A549 (cell line): ENCODE measurements around the gene FAM131C. TPM values are rescaled to one million over a fixed set of nuclear protein-coding genes. Genes with fewer than 3 reads are reported as not detected.
A peak's percentile ranks its signal among the peaks of the same experiment; 100 is the strongest.

Experiments used
- ATAC-seq, 2 experiments: fragments of 200-7000 bp in 1 of 2; fragments of >200 bp in 1 of 2; cut with Nextera tagmentation in 1 of 2; cut with Tn5 transposase in 1 of 2; 3 replicates each; pipeline versions ENCODE4 v1.8.0 to v1.9.1; 2018 to 2020; ENCODE audit warnings: mild to moderate bottlenecking in 1 of 2, moderate library complexity in 1 of 2
- CTCF ChIA-PET: fragments of 300-600 bp; sonication (Branson Sonifier 250); formaldehyde crosslinking; extraction: SDS; loops from one replicate; lab custom pipeline; 2021; ENCODE audit warnings: antibody characterized with exemption, inconsistent platforms; lab: Yijun Ruan, JAX
- POLR2A ChIA-PET: fragments of 350-600 bp; formaldehyde crosslinking; extraction: SDS; loops from one replicate; lab custom pipeline; 2021; ENCODE audit warnings: antibody characterized with exemption, inconsistent platforms; lab: Yijun Ruan, JAX
- DNase-seq, 2 experiments: peaks; one replicate each; pipeline versions ENCODE4 v3.0.0 to v3.0.0-alpha.2; 2011 to 2016; ENCODE audit warnings: low read depth in 1 of 2, low spot score in 1 of 2
- FAIRE-seq: peaks from 2 replicates; lab custom pipeline; 2011; peaks lifted over from hg19 to GRCh38; lab: Jason Lieb, UNC
- H3K27ac ChIP-seq, 2 experiments: fragments of >200 bp; sonication (Bioruptor Twin); formaldehyde crosslinking; 3 replicates each; pipeline ENCODE4 v1.5.1; 2016 to 2017
- H3K4me1 ChIP-seq: fragments of >200 bp; sonication (Bioruptor Twin); formaldehyde crosslinking; 3 replicates; pipeline ENCODE4 v1.6.1; 2016
- H3K4me2 ChIP-seq: fragments of >200 bp; sonication (Bioruptor Twin); formaldehyde crosslinking; 3 replicates; pipeline ENCODE4 v1.6.1; 2016
- H3K4me3 ChIP-seq: fragments of >200 bp; sonication (Bioruptor Twin); formaldehyde crosslinking; 3 replicates; pipeline ENCODE4 v1.5.1; 2016
- H3K9me3 ChIP-seq: fragments of >200 bp; sonication (Bioruptor Twin); formaldehyde crosslinking; 3 replicates; pipeline ENCODE4 v1.6.1; 2016
- ATOH8 ChIP-seq: fragments of 250-450 bp; sonication (Bioruptor Pico); IDR thresholded peaks from 2 replicates; pipeline ENCODE4 v1.5.0; 2020; ENCODE audit warnings: low read depth, mild to moderate bottlenecking, moderate library complexity
- CBX2 ChIP-seq: fragments of 200-600 bp; sonication (generic); IDR thresholded peaks from 2 replicates; pipeline ENCODE4 v1.6.1; 2016; ENCODE audit warnings: low read depth, mild to moderate bottlenecking, borderline replicate concordance
- CEBPB ChIP-seq, 2 experiments: fragments of >200 bp in 1 of 2; sonication (Bioruptor Twin) in 1 of 2; formaldehyde crosslinking in 1 of 2; IDR thresholded peaks; 2 replicates each; pipeline ENCODE4 v1.6.1; 2012 to 2016
- CHD2 ChIP-seq: fragments of 150-350 bp; IDR thresholded peaks from 2 replicates; pipeline ENCODE4 v1.6.1; 2014; ENCODE audit warnings: low read length; ENCODE audit not compliant: partially characterized antibody
- CHD4 ChIP-seq: fragments of 200-600 bp; sonication (generic); IDR thresholded peaks from 2 replicates; pipeline ENCODE4 v1.6.1; 2016; ENCODE audit warnings: antibody characterized with exemption, mild to moderate bottlenecking, borderline replicate concordance
- EHF ChIP-seq: fragments of 250-450 bp; sonication (Bioruptor Pico); IDR thresholded peaks from 2 replicates; pipeline ENCODE4 v1.5.0; 2020; ENCODE audit warnings: mild to moderate bottlenecking
- EHMT2 ChIP-seq: fragments of 200-600 bp; sonication (generic); IDR thresholded peaks from 2 replicates; pipeline ENCODE4 v1.6.1; 2016; ENCODE audit warnings: antibody characterized with exemption, low read depth, mild to moderate bottlenecking, moderate library complexity
- EP300 ChIP-seq, 2 experiments: fragments of >200 bp; sonication (Bioruptor Twin); formaldehyde crosslinking; IDR thresholded peaks; 2 replicates in 1 of 2; 3 replicates in 1 of 2; pipeline ENCODE4 v1.6.1; 2016 to 2017
- FOSL2 ChIP-seq, 2 experiments: fragments of 450-650 bp in 1 of 2; fragments of >200 bp in 1 of 2; sonication (Bioruptor Twin) in 1 of 2; formaldehyde crosslinking; IDR thresholded peaks; 2 replicates each; pipeline versions ENCODE4 v1.5.0 to v1.6.1; 2016 to 2020; ENCODE audit warnings: mild to moderate bottlenecking in 1 of 2, moderate library complexity in 1 of 2
- HDAC2 ChIP-seq: fragments of 200-600 bp; sonication (generic); IDR thresholded peaks from 2 replicates; pipeline ENCODE4 v1.6.1; 2016
- HOXB5 ChIP-seq: fragments of 250-450 bp; sonication (Bioruptor Pico); IDR thresholded peaks from 2 replicates; pipeline ENCODE4 v1.5.0; 2020; ENCODE audit warnings: mild to moderate bottlenecking, moderate library complexity
- JUN ChIP-seq, 2 experiments: fragments of >200 bp; sonication (Bioruptor Twin); formaldehyde crosslinking; IDR thresholded peaks; 2 replicates in 1 of 2; 3 replicates in 1 of 2; pipeline ENCODE4 v1.6.1; 2016 to 2017
- JUNB ChIP-seq: fragments of >200 bp; sonication (Bioruptor Twin); formaldehyde crosslinking; IDR thresholded peaks from 2 replicates; pipeline ENCODE4 v1.6.1; 2016
- KDM1A ChIP-seq: fragments of 200-600 bp; sonication (generic); IDR thresholded peaks from 2 replicates; pipeline ENCODE4 v1.6.1; 2016; ENCODE audit warnings: low read depth, mild to moderate bottlenecking
- MAFK ChIP-seq: fragments of 450-650 bp; IDR thresholded peaks from 2 replicates; pipeline ENCODE4 v1.6.1; 2014; ENCODE audit not compliant: partially characterized antibody
- MAX ChIP-seq: IDR thresholded peaks from 2 replicates; pipeline ENCODE4 v1.6.1; 2012
- MAZ ChIP-seq: fragments of 150-350 bp; IDR thresholded peaks from 2 replicates; pipeline ENCODE4 v1.6.1; 2014; ENCODE audit warnings: antibody characterized with exemption, low read depth, low read length, borderline replicate concordance
- NPAS2 ChIP-seq: fragments of 250-450 bp; sonication (Bioruptor Pico); IDR thresholded peaks from 2 replicates; pipeline ENCODE4 v1.8.0; 2022; ENCODE audit warnings: mild to moderate bottlenecking, moderate library complexity, borderline replicate concordance
- NR3C1 ChIP-seq: fragments of >200 bp; sonication (Bioruptor Twin); formaldehyde crosslinking; IDR thresholded peaks from 3 replicates; pipeline ENCODE4 v1.6.1; 2017
- PHF8 ChIP-seq: fragments of 200-600 bp; sonication (generic); IDR thresholded peaks from 2 replicates; pipeline ENCODE4 v1.6.1; 2016; ENCODE audit warnings: low read depth, mild to moderate bottlenecking, antibody characterized with exemption, moderate library complexity, borderline replicate concordance
- POLR2A ChIP-seq: IDR thresholded peaks from 2 replicates; pipeline ENCODE4 v1.6.1; 2012; ENCODE audit warnings: mild to moderate bottlenecking, low read length
- RAD21 ChIP-seq, 2 experiments: fragments of >200 bp in 1 of 2; sonication (Bioruptor Twin) in 1 of 2; formaldehyde crosslinking in 1 of 2; IDR thresholded peaks in 1 of 2; conservative IDR thresholded peaks in 1 of 2; 2 replicates in 1 of 2; 3 replicates in 1 of 2; pipeline ENCODE4 v1.6.1; 2012 to 2018; ENCODE audit warnings: inconsistent platforms in 1 of 2
- RCOR1 ChIP-seq: fragments of 150-350 bp; IDR thresholded peaks from 2 replicates; pipeline ENCODE4 v1.6.1; 2014; ENCODE audit warnings: antibody characterized with exemption, low read length, low read depth
- RNF2 ChIP-seq: fragments of 200-600 bp; sonication (generic); IDR thresholded peaks from 2 replicates; pipeline ENCODE4 v1.6.1; 2016; ENCODE audit warnings: low read depth, mild to moderate bottlenecking, antibody characterized with exemption, moderate library complexity, borderline replicate concordance
- SMC3 ChIP-seq: fragments of >200 bp; sonication (Bioruptor Twin); formaldehyde crosslinking; IDR thresholded peaks from 3 replicates; pipeline ENCODE4 v1.6.1; 2018; ENCODE audit warnings: inconsistent platforms
- TP53 ChIP-seq: fragments of 250-450 bp; sonication (Bioruptor Pico); IDR thresholded peaks from 2 replicates; pipeline ENCODE4 v1.5.0; 2021; ENCODE audit warnings: mild to moderate bottlenecking, moderate library complexity
- ZFP36 ChIP-seq: fragments of 450-650 bp; IDR thresholded peaks from 2 replicates; pipeline ENCODE4 v1.6.1; 2014; ENCODE audit warnings: borderline replicate concordance; ENCODE audit not compliant: partially characterized antibody
- ZNF302 ChIP-seq: fragments of 250-450 bp; sonication (Bioruptor Pico); IDR thresholded peaks from 2 replicates; pipeline ENCODE4 v1.9.0; 2021; ENCODE audit warnings: inconsistent platforms, mild to moderate bottlenecking, moderate library complexity
- ZSCAN20 ChIP-seq: fragments of 250-450 bp; sonication (Bioruptor Pico); IDR thresholded peaks from 2 replicates; pipeline ENCODE4 v1.8.0; 2022; ENCODE audit warnings: mild to moderate bottlenecking, moderate library complexity
- WGBS: methylation state at CpG from one replicate; pipeline ENCODE4 v1.1.6; 2017; ENCODE audit errors: missing lambda C conversion rate; 5-methylcytosine and 5-hydroxymethylcytosine counted together
- polyA plus RNA-seq, 4 experiments: library from polyadenylated mRNA; depleted of rRNA in 3 of 4; stranded (reverse); fragments of >200 nt; fragmentation: RNase III in 1 of 4; extraction: RNeasy Plus Mini Kit Qiagen cat#74134 plus additional on column Dnase treatment in 1 of 4; gene quantifications; 2 replicates in 3 of 4; 3 replicates in 1 of 4; pipeline ENCODE4 v1.2.3, GENCODE V29; 2011 to 2017
- TF ChIP-seq, protein P1 (sequence below): fragments of 250-450 bp; sonication (Bioruptor Pico); IDR thresholded peaks from 2 replicates; pipeline ENCODE4 v1.5.0; 2021; ENCODE audit warnings: mild to moderate bottlenecking, moderate library complexity, borderline replicate concordance
- TF ChIP-seq, protein P2 (sequence below): fragments of >200 bp; sonication (Bioruptor Twin); formaldehyde crosslinking; IDR thresholded peaks from 3 replicates; pipeline ENCODE4 v1.5.1; 2016

The FAM131C gene
- polyA plus RNA-seq, 2 of the 4 experiments (the other 2 are of a cell fraction), result 2.3 to 6.7 TPM

- WGBS, result 15% methylated on average over 11 of the region's 28 CpGs
- ATAC-seq, result peak; percentile 55 to 57
- POLR2A ChIA-PET, result interaction anchor here (0.7 to 0.9 kb wide), 2 partner anchors 32 to 221 kb away, joined by 3 to 5 read pairs; no protein-coding TSS in a partner anchor
- TF ChIP-seq JUNB (no peak), FOSL2 (IDR thresholded peaks at IDR 0.05) (no peak), FOSL2 (CRISPR knock-in tag; IDR thresholded peaks at IDR 0.05) (peak; percentile 77), ZFP36 (peak; percentile 56)
- CTCF ChIA-PET, result interaction anchor here (0.5 to 1.6 kb wide), 4 partner anchors 18 to 134 kb away, joined by 3 to 4 read pairs (median 4); no protein-coding TSS in a partner anchor
- no peaks in the 10 kb centered on the region for H3K9me3 ChIP-seq
- H3K4me1 ChIP-seq, result peaks cover 26% of the 10 kb centered on the region
- no peak for FAIRE-seq
- H3K4me3 ChIP-seq, result peak overlapping the region; percentile 45
- peak in 1 of 2 experiments; percentile 34 for DNase-seq
- peak overlapping the region; percentile 82 for H3K4me2 ChIP-seq
- H3K27ac ChIP-seq, result peak overlapping the region; percentile 84 to 96
Observed at GRCh38 chr1:16013220-16013907, 60.1 kb downstream of the FAM131C start.

DNA sequence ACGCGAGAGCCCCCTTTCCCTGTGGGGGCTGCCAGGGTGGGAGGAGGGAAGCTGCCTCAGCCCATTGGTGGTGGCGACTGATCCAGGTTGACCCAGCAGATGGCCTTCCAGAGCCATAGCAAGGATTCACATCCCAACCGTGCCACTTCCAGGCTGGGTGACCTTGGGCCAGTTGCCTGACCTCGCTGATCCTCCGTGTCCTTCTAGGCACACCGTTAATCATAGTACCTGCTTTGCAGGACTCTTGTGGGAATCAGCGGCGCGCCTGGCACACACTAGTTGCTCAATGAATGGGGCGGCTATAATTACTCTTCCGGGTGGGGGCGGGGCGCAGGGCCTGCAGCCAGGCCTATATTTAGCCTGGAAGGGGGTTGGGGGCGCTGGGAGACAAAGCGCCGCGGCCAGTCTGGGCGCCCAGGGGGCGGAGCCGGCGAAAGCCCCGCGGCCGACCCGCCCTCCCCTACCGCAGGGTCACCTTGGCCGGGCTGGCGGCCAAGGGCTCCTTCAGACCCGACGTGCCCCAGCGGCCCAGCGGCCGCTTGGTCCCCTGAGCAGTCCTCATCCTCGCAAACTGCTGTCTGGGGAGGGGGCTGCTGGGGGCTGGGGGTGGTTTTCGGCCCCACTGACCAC lies 60.7 kb downstream of the FAM131C start:
- FAIRE-seq (no peak), ATAC-seq (peak; percentile 25 to 30; a peak in 5 of 6 replicates), DNase-seq (peak; percentile 21 to 40)
- POLR2A ChIA-PET, result interaction anchor here (0.9 kb wide), 1 partner anchor 33 kb away, joined by 5 read pairs; no protein-coding TSS in a partner anchor
- 21% methylated on average over 4 of the region's 36 CpGs for WGBS
- Histone ChIP-seq H3K4me1 (peaks cover 32% of the 10 kb centered on the region), H3K4me2 (peak overlapping the region; percentile 82), H3K4me3 (peak overlapping the region; percentile 45), H3K27ac (peak overlapping the region; percentile 84 to 96), H3K9me3 (no peaks in the 10 kb centered on the region)
- CTCF ChIA-PET, result interaction anchor here (0.9 to 3.9 kb wide), 7 partner anchors 11 to 232 kb away, joined by 3 to 37 read pairs (median 4); no protein-coding TSS in a partner anchor
- TF ChIP-seq JUN (IDR thresholded peaks at IDR 0.05) (0 out of 5 replicates have a peak, but pooled peaks of 1 of the 2 experiments have one; percentile 18), EHF (CRISPR knock-in tag) (no peak), POLR2A (no peak), HOXB5 (CRISPR knock-in tag) (no peak), MAFK (no peak), RCOR1 (no peak), ATOH8 (CRISPR knock-in tag) (no peak), ZNF302 (no peak), TP53 (CRISPR knock-in tag) (no peak), KDM1A (no peak), CHD2 (no peak), HDAC2 (no peak), SMC3 (peak; percentile 30; the same call in 2 of the 3 replicates), ZSCAN20 (CRISPR knock-in tag) (no peak), MAZ (no peak), CBX2 (no peak), RNF2 (no peak), PHF8 (no peak), EHMT2 (no peak), CHD4 (no peak), NR3C1 (no peak), EP300 (IDR thresholded peaks at IDR 0.05) (no peak), MAX (no peak), CEBPB (IDR thresholded peaks at IDR 0.05) (no peak), RAD21 (conservative IDR thresholded peaks at IDR 0.05 in 1 of 2, IDR thresholded peaks at IDR 0.05 in 1 of 2) (peak; percentile 29 to 33; a peak in 2 of 5 replicates), NPAS2 (CRISPR knock-in tag) (no peak), ZFP36 (peak; percentile 5)
- TF ChIP-seq, protein P1, sequence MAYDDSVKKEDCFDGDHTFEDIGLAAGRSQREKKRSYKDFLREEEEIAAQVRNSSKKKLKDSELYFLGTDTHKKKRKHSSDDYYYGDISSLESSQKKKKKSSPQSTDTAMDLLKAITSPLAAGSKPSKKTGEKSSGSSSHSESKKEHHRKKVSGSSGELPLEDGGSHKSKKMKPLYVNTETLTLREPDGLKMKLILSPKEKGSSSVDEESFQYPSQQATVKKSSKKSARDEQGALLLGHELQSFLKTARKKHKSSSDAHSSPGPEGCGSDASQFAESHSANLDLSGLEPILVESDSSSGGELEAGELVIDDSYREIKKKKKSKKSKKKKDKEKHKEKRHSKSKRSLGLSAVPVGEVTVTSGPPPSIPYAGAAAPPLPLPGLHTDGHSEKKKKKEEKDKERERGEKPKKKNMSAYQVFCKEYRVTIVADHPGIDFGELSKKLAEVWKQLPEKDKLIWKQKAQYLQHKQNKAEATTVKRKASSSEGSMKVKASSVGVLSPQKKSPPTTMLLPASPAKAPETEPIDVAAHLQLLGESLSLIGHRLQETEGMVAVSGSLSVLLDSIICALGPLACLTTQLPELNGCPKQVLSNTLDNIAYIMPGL, result no peak
- TF ChIP-seq, protein P2, sequence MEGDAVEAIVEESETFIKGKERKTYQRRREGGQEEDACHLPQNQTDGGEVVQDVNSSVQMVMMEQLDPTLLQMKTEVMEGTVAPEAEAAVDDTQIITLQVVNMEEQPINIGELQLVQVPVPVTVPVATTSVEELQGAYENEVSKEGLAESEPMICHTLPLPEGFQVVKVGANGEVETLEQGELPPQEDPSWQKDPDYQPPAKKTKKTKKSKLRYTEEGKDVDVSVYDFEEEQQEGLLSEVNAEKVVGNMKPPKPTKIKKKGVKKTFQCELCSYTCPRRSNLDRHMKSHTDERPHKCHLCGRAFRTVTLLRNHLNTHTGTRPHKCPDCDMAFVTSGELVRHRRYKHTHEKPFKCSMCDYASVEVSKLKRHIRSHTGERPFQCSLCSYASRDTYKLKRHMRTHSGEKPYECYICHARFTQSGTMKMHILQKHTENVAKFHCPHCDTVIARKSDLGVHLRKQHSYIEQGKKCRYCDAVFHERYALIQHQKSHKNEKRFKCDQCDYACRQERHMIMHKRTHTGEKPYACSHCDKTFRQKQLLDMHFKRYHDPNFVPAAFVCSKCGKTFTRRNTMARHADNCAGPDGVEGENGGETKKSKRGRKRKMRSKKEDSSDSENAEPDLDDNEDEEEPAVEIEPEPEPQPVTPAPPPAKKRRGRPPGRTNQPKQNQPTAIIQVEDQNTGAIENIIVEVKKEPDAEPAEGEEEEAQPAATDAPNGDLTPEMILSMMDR, result 0 out of 3 replicates have a peak, but pooled peaks have one; percentile 15
